HEK293 (cell line): ENCODE measurements around the gene STOX2.

ENCODE experiments used
- CTCF ChIA-PET: fragments of 350-600 bp; formaldehyde crosslinking; extraction: SDS; loops from one replicate; lab custom pipeline; 2021; ENCODE audit warnings: antibody characterized with exemption; lab: Yijun Ruan, JAX
- POLR2A ChIA-PET: fragments of 300-600 bp; formaldehyde crosslinking; extraction: SDS; loops from one replicate; lab custom pipeline; 2020; ENCODE audit warnings: antibody characterized with exemption, inconsistent platforms; lab: Yijun Ruan, JAX
- H3K27ac ChIP-seq: fragments of 200-500 bp; sonication (Bioruptor generic); 2 replicates; pipeline ENCODE4 v1.5.1; 2014; ENCODE audit warnings: low read depth, low read length, control low read depth, inconsistent platforms; ENCODE audit errors: extremely low read depth
- H3K36me3 ChIP-seq, 2 experiments: fragments of 200-500 bp in 1 of 2; sonication (Bioruptor generic) in 1 of 2; 1 replicate in 1 of 2; 2 replicates in 1 of 2; pipeline ENCODE4 v1.5.1; 2014 to 2017; ENCODE audit warnings: inconsistent platforms in 2 of 2, low read length in 2 of 2; ENCODE audit not compliant: control insufficient read depth in 2 of 2, insufficient read depth in 1 of 2
- H3K4me1 ChIP-seq: fragments of 200-500 bp; sonication (Bioruptor generic); 2 replicates; pipeline ENCODE4 v1.5.1; 2014; ENCODE audit warnings: mild to moderate bottlenecking, low read length, inconsistent platforms; ENCODE audit not compliant: control insufficient read depth, insufficient read depth
- H3K4me3 ChIP-seq: 2 replicates; pipeline ENCODE4 v1.5.1; 2011; ENCODE audit warnings: low read depth, mild to moderate bottlenecking, control low read depth, low read length, moderate library complexity
- H3K9me3 ChIP-seq: fragments of 200-500 bp; sonication (Bioruptor generic); 2 replicates; pipeline ENCODE4 v1.5.1; 2014; ENCODE audit warnings: low read depth, low read length, inconsistent platforms; ENCODE audit not compliant: control insufficient read depth, insufficient read depth
- ATF2 ChIP-seq: fragments of 450-650 bp; formaldehyde crosslinking; IDR thresholded peaks from 2 replicates; pipeline ENCODE4 v1.5.1; 2016; ENCODE audit warnings: missing biosample characterization, missing genetic modification characterization, low read depth
- ELK4 ChIP-seq: IDR thresholded peaks from 2 replicates; pipeline ENCODE4 v1.6.1; 2011; ENCODE audit warnings: mild to moderate bottlenecking, low read depth, low read length, borderline replicate concordance
- FEZF1 ChIP-seq: fragments of 450-650 bp; formaldehyde crosslinking; IDR thresholded peaks from 2 replicates; pipeline ENCODE4 v1.5.1; 2016; ENCODE audit warnings: missing biosample characterization, missing genetic modification characterization
- KLF7 ChIP-seq: fragments of 450-650 bp; formaldehyde crosslinking; IDR thresholded peaks from 2 replicates; pipeline ENCODE4 v1.5.1; 2016; ENCODE audit warnings: missing biosample characterization, missing genetic modification characterization, borderline replicate concordance
- MZF1 ChIP-seq: fragments of 450-650 bp; formaldehyde crosslinking; IDR thresholded peaks from 2 replicates; pipeline ENCODE4 v1.5.1; 2017; ENCODE audit warnings: missing biosample characterization, missing genetic modification characterization, borderline replicate concordance
- OSR2 ChIP-seq: fragments of 450-650 bp; formaldehyde crosslinking; IDR thresholded peaks from 2 replicates; pipeline ENCODE4 v1.5.1; 2016; ENCODE audit warnings: missing biosample characterization, missing genetic modification characterization
- PRDM6 ChIP-seq: fragments of 450-650 bp; formaldehyde crosslinking; IDR thresholded peaks from 2 replicates; pipeline ENCODE4 v1.5.1; 2017; ENCODE audit warnings: missing biosample characterization, missing genetic modification characterization
- SCRT1 ChIP-seq: fragments of 450-650 bp; formaldehyde crosslinking; IDR thresholded peaks from 2 replicates; pipeline ENCODE4 v1.5.1; 2016; ENCODE audit warnings: missing biosample characterization, missing genetic modification characterization, borderline replicate concordance
- SP2 ChIP-seq: fragments of 450-650 bp; formaldehyde crosslinking; IDR thresholded peaks from 2 replicates; pipeline ENCODE4 v1.5.1; 2016; ENCODE audit warnings: missing biosample characterization, missing genetic modification characterization
- ZBTB10 ChIP-seq: fragments of 450-650 bp; formaldehyde crosslinking; IDR thresholded peaks from 2 replicates; pipeline ENCODE4 v1.5.1; 2016; ENCODE audit warnings: missing biosample characterization, missing genetic modification characterization
- ZBTB17 ChIP-seq: fragments of 450-650 bp; formaldehyde crosslinking; IDR thresholded peaks from 2 replicates; pipeline ENCODE4 v1.5.1; 2016; ENCODE audit warnings: missing biosample characterization, missing genetic modification characterization
- ZBTB6 ChIP-seq: fragments of 450-650 bp; formaldehyde crosslinking; IDR thresholded peaks from 2 replicates; pipeline ENCODE4 v1.5.1; 2017; ENCODE audit warnings: missing biosample characterization, missing genetic modification characterization
- ZFP41 ChIP-seq: fragments of 450-650 bp; formaldehyde crosslinking; IDR thresholded peaks from 2 replicates; pipeline ENCODE4 v1.5.1; 2016; ENCODE audit warnings: missing biosample characterization, missing genetic modification characterization, borderline replicate concordance
- ZNF366 ChIP-seq: fragments of 450-650 bp; formaldehyde crosslinking; conservative IDR thresholded peaks from 2 replicates; pipeline ENCODE4 v1.5.1; 2016; ENCODE audit warnings: missing biosample characterization, missing genetic modification characterization
- ZNF398 ChIP-seq: fragments of 450-650 bp; formaldehyde crosslinking; IDR thresholded peaks from 2 replicates; pipeline ENCODE4 v1.5.1; 2017; ENCODE audit warnings: missing biosample characterization, missing genetic modification characterization
- ZNF623 ChIP-seq: fragments of 450-650 bp; formaldehyde crosslinking; IDR thresholded peaks from 2 replicates; pipeline ENCODE4 v1.5.1; 2016; ENCODE audit warnings: missing biosample characterization, missing genetic modification characterization
- ZNF629 ChIP-seq: fragments of 450-650 bp; formaldehyde crosslinking; IDR thresholded peaks from 2 replicates; pipeline ENCODE4 v1.5.1; 2017; ENCODE audit warnings: missing biosample characterization, missing genetic modification characterization
- ZNF76 ChIP-seq: fragments of 450-650 bp; formaldehyde crosslinking; IDR thresholded peaks from 2 replicates; pipeline ENCODE4; 2016; ENCODE audit warnings: low read depth, missing biosample characterization, missing genetic modification characterization, borderline replicate concordance
- ZNF791 ChIP-seq: fragments of 450-650 bp; formaldehyde crosslinking; IDR thresholded peaks from 2 replicates; pipeline ENCODE4 v1.5.1; 2016; ENCODE audit warnings: missing biosample characterization, missing genetic modification characterization
- TF ChIP-seq, protein P1 (sequence below): fragments of 450-650 bp; formaldehyde crosslinking; IDR thresholded peaks from 2 replicates; pipeline ENCODE4; 2016; ENCODE audit warnings: missing biosample characterization, missing genetic modification characterization
- TF ChIP-seq, protein P2 (sequence below): fragments of 450-650 bp; IDR thresholded peaks from 2 replicates; pipeline ENCODE4 v1.5.1; 2018; ENCODE audit warnings: missing biosample characterization, mild to moderate bottlenecking, missing genetic modification characterization

STOX2 gene

DNA sequence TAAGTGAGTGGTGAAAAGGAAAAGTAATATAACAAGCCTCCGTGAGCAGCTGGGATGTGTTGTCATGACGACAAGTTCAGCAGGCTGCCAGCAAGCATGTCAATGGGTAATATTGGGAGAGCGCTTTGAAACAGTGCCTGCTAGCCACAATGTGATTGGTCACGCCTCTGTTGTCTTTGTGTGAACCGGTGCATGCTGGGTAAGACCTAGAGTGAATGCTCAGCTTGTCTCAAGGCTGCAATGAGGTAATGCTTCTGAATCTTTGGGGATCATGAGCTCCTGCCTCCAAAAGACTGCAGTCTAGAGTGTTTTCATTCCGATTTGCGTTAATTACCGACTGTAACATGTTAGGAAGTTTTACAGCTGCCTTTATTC, 54.9 kb downstream of the STOX2 start:
- Histone ChIP-seq H3K4me1 (peaks cover 15% of the 10 kb centered on the region), H3K9me3 (no peaks in the 10 kb centered on the region), H3K36me3 (no peaks in the 10 kb centered on the region), H3K4me3 (no peak overlapping the region), H3K27ac (no peak overlapping the region)
- ChIA-PET POLR2A (interaction anchor here (0.5 to 1.3 kb wide), 3 partner anchors 10 to 866 kb away, joined by 3 to 4 read pairs (median 4); no protein-coding TSS in a partner anchor), CTCF (no interaction called here)
- TF ChIP-seq, protein P1, sequence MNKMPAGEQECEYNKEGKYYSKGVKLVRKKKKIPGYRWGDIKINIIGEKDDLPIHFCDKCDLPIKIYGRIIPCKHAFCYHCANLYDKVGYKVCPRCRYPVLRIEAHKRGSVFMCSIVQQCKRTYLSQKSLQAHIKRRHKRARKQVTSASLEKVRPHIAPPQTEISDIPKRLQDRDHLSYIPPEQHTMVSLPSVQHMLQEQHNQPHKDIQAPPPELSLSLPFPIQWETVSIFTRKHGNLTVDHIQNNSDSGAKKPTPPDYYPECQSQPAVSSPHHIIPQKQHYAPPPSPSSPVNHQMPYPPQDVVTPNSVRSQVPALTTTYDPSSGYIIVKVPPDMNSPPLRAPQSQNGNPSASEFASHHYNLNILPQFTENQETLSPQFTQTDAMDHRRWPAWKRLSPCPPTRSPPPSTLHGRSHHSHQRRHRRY (tag by site-specific recombination), result no peak
- TF ChIP-seq ZNF629, result peak; percentile 58
- no peak for TF ChIP-seq KLF7 (tag by site-specific recombination)
- no peak for TF ChIP-seq ZNF623 (tag by site-specific recombination)
- TF ChIP-seq MZF1, result peak; percentile 46; the same call in 1 of the 2 replicates
- TF ChIP-seq ZBTB17, result peak; percentile 58
- peak; percentile 72; the same call in 1 of the 2 replicates for TF ChIP-seq ZNF76 (tag by site-specific recombination)
- TF ChIP-seq ZNF366, result peak; percentile 27; the same call in 1 of the 2 replicates
- 0 out of 2 replicates have a peak, but pooled peaks have one; percentile 16 for TF ChIP-seq PRDM6 (tag by site-specific recombination)
- no peak for TF ChIP-seq ZNF398
- peak; percentile 64 for TF ChIP-seq SP2 (tag by site-specific recombination)
- TF ChIP-seq, protein P2, sequence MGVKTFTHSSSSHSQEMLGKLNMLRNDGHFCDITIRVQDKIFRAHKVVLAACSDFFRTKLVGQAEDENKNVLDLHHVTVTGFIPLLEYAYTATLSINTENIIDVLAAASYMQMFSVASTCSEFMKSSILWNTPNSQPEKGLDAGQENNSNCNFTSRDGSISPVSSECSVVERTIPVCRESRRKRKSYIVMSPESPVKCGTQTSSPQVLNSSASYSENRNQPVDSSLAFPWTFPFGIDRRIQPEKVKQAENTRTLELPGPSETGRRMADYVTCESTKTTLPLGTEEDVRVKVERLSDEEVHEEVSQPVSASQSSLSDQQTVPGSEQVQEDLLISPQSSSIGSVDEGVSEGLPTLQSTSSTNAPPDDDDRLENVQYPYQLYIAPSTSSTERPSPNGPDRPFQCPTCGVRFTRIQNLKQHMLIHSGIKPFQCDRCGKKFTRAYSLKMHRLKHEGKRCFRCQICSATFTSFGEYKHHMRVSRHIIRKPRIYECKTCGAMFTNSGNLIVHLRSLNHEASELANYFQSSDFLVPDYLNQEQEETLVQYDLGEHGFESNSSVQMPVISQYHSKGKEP (tag by site-specific recombination), result peak; percentile 29
- TF ChIP-seq OSR2 (tag by site-specific recombination), result peak; percentile 30; the same call in 1 of the 2 replicates
- TF ChIP-seq SCRT1 (tag by site-specific recombination), result no peak
- no peak for TF ChIP-seq ZFP41
- no peak for TF ChIP-seq ZNF791 (tag by site-specific recombination)
- peak; percentile 75 for TF ChIP-seq FEZF1 (tag by site-specific recombination)
- TF ChIP-seq ZBTB10 (tag by site-specific recombination), result no peak
- peak; percentile 85 for TF ChIP-seq ATF2
- peak; percentile 71; the same call in 1 of the 2 replicates for TF ChIP-seq ZBTB6
- TF ChIP-seq ELK4, result no peak
